8988T (cell line): ENCODE results near the gene IER3.
A peak's percentile ranks its signal among the peaks of the same experiment; 100 is the strongest.

ENCODE experiments used
- DNase-seq: peaks from one replicate; pipeline ENCODE4 v3.0.0; 2011

The IER3 gene, protein sequence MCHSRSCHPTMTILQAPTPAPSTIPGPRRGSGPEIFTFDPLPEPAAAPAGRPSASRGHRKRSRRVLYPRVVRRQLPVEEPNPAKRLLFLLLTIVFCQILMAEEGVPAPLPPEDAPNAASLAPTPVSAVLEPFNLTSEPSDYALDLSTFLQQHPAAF

DNA sequence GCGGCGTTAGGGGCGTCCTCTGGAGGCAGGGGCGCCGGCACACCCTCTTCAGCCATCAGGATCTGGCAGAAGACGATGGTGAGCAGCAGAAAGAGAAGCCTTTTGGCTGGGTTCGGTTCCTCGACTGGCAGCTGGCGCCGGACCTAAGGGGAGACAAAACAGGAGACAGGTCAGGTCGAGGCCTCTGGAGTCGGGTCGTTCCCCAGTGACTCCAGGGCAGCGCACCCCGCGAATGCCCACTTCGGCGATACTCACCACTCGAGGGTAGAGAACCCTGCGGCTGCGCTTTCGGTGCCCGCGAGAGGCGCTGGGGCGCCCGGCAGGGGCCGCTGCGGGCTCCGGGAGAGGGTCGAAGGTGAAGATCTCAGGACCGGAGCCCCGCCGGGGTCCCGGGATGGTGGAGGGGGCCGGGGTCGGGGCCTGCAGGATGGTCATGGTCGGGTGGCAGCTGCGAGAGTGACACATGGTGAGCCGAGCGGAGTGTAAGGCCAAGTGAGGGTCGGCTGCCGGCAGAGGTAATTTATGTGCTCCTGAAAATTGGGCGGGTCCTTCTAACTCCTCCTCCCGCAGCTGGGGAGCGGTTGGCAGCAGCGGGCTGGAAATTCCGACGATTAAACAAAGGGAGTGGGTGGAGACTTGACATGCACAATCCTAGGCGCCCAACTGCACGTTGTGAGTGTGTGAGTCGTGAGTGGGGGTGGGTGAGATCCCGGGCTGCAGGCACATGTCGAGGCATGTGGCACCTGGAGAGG lies at the start of gene IER3:
TSS of gene IER3 (minus strand) at position 494 of the 752 bp plus-strand sequence. CDS start at position 465, 29 bp downstream.
- no peak for DNase-seq

DNA sequence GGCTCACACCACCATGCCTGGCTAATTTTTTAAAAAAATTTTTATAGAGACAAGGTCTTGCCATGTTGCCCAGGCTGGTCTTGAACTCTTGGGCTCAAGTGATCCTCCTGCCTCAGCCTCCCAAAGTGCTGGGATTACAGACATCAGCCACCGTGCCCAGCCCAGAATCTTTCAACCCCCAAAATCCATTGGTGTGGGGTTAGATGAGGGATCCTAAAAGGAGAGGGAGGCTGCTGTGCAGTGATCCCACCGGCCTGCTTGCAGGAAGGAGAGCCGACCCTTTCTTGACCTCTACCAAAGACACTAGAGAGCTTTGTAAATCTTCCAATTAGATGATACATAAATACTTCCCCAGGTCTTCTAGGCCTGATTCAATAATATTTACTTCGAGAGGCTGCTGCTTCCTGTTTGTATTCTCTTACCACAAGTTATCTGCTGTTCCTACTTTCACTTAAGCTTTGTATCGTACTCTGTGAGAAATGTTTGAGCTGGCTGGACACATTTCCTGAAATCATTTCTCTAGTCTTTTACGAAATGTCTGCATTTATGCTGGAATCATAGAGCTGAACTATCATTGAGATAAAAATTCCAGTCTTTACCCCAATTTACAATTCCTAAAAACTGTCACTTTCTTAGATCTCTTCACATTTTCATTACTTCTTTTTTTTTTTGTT lies 49.3 kb upstream of the IER3 start:
- DNase-seq, result no peak

DNA sequence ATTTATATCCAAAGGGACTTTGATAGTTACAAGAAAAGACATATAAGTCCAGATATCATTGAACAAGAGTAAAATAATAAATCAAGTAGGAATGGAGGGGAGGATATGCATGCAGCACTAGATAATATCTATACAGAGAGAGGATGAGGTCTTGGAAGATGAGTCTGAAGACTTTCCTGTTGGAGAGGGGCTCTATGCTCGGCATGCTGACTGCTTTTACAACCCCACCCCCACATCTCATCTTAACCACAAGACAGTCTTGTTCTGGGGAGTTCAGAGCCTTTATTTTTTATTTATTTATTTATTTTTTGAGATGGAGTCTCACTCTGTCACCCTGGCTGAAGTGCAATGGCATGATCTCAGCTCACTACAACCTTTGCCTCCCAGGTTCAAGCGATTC lies 48.4 kb upstream of the IER3 start:
- no peak for DNase-seq

DNA sequence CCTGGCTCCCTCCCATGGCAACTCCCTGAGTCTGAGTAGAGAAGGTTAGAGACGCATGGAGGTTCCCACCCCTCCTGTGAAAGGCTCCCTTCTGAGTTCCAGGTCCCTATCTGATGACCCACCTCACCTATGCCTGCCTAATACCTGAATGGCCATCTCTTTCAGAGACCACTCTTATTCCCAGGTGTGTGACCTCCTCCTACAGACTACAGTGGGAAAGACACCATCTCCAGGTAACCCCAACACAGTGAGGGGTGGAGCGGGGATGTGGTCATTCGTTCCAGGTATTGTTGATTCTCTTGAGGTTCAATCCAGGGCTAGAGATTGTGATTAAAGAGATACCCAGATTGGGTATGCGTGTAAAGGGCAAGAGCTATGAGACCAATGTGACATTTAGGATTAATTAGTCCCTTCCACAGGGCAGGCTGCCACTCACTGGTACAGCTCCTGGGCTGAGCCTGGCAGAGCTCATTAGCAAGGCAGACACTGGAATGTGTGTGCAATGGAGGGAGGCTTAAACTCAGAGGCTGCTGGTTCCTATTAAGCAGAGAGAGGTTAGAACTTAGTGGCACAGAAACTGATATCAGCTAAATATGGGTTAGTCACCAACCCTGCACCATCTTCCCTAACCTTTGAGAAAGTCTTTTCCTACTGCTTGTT lies 46.5 kb upstream of the IER3 start:
- no peak for DNase-seq

DNA sequence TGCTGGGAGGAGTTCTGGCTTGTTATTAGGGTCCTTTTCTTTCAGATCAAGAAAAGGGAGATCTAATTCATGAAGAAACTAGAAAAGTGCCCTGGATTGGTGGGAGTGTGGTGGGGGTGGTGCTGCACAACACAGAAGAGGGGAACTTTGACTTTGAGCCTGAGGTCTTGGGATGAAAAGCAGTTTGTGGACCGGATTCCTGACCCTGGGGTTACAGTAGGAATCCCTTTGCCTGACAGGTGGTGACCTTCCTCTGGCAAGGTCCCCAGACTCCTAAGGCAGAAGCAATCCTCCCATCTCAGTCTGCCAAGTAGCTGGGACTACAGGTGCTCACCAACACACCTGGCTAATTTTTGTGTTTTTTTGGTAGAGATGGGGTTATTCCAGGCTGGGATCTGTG lies 45.3 kb upstream of the IER3 start:
- no peak for DNase-seq

DNA sequence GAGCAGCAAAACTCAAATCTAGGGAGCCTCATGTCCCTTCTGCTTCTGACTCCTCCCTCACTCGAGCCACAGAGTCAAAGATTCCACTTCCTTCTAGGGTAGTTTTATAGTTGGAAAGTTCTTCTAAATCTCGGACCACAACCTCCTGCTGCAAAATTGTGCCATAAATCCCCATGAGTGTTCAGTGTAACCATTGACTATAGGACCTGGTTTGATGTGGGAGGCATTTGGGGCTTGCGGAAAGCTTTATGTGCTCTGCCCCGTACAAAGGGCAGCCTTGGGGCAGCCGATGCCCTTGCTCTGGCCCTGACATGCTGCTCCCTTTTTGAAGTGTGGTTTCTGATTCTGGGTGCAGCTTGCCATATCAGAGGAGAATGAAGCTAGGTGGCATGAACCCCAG lies 43.6 kb upstream of the IER3 start:
- DNase-seq, result no peak

DNA sequence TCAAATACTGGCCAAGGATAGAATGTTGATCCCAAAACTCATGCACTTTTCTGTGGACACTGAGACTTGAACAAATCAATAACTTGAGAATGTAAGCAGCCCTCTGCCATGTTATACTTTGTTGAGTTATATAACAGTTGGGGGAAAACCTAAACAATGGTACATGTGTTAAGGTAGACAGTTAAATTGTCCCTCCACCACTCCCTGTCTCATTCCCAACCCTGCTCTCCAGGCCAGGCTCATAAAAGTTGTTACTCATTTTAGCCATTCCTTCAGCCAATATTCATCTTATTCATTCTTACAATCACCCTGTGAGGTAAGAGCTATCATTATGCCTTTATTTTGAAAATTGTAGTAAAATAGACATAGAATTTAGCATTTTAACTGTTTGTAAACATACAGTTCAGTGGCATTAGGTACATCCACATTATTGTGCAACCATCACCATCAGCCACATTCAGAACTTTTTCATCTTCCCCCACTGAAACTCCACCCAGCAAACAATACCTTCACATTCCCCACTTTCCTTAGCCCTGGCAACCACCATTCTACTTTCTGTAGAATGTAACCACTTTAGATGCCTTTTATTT lies 38.2 kb upstream of the IER3 start:
- no peak for DNase-seq

DNA sequence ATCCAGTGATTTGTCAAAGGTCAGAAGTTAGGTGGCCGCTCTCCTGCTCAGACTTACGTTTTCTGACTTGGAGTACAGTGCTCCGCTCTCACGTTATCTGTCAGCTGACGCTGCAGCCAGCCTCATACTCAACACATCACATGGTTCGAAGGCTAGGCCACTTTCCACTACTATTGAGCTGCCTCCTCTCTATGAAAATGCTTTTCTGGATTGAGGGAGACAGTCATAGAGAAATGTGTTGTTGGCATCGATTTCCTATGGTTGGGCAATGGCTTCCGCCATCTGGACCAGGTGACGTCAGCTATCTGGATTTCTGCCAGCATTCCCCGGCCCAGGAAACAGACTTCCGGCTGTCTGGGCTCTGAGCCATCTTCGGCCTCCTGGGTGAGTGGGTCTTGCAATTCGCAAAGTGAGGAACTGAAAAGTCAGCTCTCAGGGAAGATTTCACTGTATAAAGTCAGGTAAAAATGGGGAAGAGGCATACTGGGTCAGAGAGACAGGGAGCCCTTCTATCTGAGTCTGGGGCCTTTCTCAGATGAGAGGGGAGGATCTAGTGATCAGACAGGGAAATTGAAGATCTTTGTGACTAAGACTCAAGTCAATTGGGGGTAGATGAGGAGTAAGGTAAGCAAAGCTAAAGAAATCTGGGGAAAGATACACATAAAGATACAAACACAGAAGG lies 37.5 kb upstream of the IER3 start:
- DNase-seq, result peak; percentile 53

DNA sequence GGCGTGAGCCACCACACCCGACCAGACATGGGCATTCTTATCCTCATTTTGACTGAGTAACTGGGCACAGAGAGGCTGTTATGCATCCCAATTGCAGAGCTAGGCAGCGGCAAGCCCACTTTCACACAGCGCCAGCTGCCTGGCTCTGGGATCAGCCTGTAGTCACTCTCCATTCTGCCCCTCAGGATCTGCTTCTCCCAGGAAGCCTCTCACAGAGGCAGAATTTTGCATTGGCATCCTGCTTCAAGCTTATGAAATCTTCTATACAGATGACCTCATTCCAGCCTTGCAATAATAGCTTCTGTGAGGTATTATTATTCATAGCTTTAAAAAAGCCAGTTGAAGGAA lies 37.0 kb upstream of the IER3 start:
- no peak for DNase-seq

DNA sequence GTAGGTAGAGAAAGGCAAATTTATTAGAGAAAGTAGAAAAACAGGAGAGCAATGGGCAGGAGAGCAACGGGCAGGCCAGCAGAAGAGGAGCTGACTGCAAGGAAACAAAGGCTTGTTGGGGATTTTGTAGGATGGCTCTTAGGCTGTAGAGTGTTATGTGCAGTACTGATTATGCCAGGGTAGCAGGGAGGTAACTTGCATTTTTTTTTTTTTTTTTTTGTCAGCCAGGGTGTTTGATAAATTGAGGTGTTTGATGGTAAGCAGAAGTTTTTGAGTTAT lies 36.2 kb upstream of the IER3 start:
- no peak for DNase-seq

DNA sequence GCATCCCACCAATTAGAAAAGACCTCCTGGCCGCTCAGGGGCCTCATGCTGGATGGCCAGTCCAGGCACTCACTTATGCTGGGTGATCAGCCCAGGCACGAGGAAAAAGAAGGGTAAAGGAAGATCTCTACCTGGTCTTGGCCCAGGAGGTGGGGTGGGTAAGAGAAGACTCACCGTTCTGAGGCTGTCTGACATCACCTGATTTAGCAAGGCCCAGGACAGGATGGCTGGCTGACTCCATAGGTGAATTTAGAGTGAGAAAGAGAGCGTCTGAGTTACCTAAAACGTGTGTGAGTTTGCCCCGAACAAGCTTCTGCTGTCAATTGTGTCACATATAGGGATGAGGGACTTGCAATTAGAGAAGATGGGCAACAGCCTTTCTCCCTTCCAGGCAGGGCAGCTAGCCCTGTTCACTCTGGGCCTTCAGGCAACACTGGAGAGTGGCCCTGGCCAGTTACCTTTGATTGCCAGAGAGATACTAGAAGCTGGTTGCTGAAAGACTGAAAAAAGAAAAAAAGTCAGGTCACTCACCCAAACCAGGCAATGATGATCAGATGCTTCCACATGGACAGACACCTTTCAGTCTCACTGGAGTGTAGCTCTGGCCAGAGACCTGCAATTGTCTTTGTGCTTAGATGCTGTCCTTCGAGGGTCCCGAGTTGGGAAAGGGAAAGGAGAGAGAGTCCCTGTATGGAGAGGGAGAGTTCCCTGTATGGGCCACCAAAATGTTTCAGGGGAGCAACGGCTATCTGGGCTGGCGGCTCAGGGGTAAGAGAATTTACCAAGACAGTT lies 35.7 kb upstream of the IER3 start:
- no peak for DNase-seq

DNA sequence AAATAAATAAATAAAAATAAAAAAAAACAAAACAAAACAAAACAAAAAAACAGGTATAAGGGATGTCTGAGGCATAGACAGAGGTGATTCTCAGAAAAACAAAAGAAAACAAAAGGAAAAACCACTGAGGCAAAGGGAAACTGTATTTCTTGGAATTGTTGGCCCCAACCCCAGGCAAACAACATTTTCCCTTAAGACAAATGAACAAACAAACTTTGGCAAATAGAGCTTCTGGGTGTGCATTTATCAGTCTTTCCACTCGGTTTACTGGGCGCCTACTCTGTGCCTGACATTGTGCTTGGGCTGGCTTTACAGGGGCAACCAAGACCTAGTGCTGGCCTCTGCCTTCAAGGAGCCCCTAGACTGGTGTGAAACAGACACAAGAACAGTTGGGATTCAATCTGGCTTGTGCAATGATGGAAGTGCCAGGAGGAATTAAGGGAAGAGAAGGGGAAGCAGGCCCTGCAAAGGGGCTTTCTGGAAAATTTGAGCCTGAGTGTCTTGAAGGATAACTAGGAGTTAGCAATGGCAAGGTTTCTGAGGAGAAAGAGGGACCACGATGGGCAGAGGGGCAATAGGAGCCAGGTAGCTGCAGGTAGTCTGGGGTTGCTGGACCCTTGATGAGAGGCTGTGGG lies 33.8 kb upstream of the IER3 start:
- DNase-seq, result no peak

DNA sequence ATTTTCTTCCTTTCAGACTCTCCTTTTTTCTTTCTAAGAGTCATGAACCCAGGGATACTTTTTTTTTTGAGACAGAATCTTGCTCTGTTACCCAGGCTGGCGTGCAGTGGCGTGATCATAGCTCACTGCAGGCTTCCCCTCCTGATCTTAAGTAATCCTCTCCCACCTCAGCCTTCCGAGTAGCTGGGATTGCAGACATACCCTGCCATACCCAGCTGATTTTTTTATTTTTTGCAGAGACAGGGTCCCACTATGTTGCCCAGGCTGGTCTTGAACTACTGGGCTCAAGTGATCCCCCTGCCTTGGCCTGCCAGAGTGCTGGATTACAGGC lies 32.8 kb upstream of the IER3 start:
- DNase-seq, result no peak

DNA sequence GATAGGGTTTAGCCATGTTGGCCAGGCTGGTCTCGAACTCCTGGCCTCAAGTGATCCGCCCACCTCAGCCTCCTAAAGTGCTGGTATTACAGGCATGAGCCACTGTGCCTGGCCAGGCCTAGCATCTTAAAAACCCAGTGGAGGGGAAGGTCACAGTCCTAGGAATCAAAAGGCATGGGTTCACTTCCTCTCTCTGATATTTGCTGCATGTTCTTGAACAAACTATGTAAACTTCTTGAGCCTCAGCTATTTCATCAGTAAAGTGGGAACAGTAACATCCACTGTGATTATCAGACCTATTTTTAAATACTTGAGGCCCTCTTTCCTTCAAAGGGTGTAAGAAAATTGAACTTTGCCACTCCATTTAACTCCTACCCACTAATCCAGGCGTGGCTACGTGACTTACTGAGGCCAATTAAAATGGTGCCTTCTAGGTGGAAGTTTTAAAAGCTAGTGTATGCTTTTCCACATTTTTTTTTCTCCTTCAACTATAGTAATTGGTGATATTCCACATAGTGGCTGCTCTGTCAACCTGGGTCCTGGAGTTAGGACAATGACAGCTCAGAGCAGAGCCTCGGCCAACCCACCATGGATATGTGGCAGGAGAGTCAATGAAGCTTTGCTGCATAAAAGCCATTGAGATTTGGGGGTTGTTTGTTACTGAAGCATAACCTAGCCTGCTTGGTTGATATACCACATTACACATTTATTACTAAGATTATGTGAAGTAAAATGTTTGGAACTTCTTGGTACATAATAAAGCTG lies 32.2 kb upstream of the IER3 start:
- no peak for DNase-seq

DNA sequence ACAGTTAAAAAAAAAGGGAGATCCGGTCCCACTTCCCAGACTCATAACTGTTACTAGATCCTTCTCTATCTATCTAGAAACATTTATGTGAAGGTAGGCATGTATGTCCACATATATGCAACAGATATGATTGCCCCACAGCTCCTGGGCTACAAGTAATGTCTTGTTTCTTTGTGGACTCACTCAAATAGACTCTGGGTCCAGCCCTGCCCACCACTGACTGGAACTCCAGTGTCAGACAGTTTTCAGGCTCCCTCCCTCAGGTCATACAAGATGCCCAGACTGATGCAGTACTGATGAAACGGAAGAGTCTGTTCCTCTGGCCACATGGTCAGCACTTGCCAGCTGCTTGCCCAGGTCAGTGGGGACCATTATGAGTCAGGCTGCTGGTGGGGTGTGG lies 30.8 kb upstream of the IER3 start:
- no peak for DNase-seq

DNA sequence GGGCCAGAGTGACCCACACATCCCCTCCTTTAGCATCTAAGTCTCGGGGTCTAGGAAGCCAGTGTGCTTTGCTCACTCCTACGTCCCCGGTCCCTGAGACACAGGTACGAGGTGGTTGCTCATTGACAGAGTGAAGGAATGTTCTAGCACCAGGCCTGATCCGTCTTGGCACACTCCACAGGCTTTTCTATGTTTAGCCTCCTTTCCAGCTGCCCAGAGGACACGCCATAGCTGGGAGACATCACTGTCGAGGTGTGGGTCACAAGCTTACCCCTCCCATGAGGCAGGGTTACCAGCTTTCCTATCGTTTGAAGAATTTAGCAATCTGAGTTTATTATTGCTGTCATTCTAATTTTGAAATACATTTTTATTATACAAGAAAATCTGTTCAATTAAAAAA lies 30.4 kb upstream of the IER3 start:
- DNase-seq, result no peak

DNA sequence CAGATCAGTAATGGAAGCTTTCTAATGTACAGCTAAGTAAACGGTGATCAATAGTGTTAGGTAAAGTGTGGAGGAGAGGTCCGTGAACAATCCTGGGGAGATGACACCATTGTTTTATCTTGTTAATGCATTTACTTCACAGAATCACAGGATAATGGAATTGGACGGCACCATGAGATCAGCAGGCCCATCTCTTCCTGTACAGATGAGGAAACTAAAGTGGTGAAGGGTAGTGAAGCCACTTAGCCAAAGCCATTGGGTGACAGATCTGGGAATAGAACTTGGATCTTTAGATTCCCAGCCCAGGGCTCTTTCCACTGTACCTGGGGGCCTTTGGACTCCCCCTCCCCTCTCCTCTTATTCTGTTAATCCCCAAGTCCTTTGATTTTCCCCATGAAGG lies 26.2 kb upstream of the IER3 start:
- DNase-seq, result no peak

DNA sequence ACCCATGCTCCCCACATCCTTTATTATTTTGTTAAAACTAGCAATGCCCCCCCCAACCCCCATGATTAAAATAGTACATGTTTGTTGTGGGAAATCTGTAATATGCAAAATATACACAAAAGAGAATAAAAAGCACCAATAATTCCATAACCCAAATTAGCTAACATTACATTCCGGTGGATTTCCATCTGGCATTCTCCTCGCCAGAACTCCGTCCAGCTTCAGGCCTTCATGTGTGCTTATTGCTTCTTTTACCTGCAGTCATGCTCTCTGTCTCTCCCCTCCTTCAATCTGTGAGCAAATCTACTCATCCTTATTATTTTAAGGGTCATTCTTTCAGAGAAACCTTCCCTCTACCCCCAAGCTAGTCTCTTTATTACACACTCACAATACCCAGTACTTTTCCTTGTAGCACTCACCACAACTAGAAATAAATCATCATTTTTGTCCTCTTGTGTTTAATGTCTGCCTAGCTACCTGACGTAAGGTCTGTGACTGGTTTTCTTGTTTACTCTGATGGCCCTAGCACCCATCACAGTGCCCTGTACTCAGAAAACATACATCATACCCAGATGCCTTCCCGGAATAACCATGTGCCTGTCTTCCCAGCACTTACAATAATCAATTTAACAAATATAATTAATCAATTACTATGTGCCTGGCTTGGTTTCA lies 25.6 kb upstream of the IER3 start:
- DNase-seq, result no peak

DNA sequence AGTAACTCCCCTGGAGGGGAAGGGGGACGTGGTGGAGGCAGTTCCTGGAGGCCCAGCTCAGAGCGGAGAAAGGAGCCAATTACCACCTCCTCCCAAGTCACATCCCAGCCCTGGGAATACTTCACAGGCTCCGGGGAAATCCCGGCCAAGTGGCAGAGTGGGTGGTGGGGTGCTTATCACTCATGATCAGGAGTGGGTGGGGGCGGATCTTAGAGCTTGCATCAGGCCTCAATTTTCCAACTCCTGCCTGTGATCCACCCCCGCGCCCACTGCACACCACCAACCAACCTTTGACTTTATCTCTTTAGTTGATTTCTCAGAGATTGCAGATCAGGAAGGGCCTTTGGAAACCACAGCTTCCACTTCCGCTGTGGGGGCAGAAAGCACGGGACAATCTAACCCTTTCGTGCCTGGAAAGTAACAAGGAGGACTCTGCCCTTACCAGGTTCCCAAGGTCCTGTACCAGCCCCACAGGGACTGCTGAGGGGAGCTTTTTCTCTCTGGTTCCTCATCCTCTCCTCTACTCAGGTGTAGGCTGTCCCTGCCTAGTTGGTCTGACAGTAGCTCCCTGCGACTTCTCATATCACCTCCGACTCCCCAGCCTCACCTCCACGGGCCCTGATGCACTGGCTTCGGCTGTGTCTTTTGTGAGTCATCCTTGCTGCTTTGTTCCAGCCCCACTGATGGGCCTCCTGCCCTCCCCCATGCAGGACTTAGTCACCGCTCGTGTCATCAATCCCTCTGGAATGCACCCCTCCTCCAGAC lies 24.9 kb upstream of the IER3 start:
- peak; percentile 75 for DNase-seq

DNA sequence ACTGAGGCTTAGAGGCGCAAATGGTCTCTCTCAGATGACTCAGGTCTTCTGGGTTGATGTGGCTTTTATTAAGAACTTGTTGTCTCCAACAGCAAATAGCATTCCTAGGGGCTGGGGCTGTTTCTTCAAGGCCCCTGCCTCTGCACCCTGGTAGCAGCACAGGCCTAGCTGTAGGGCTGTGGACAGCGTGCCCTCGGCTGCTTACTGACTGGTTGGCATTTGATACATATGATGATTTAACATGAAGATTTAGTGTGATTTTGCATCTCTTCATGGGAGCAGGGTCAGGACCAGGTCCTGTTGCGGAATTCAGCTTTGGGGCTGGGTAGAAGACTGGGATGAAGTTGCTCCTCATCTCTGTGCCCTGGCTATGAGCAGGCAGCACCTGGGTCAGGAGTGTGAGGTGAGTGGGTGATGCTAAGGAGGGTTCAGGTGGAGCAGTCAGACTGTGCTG lies 24.3 kb upstream of the IER3 start:
- DNase-seq, result no peak
